Mucosa of stomach (tissue), 1 donor: ENCODE data around the gene ARPC1B.
A peak's percentile ranks its signal among the peaks of the same experiment; 100 is the strongest.
"Not testable (repeated sequence)": the region's sequence is repeated elsewhere in the genome, so short reads cannot be mapped to it uniquely, and the experiment has no call there.

Experiments used
- H3K27me3 ChIP-seq: one replicate; pipeline ENCODE4 v1.7.0; 2013; ENCODE audit warnings: mild to moderate bottlenecking, low read length; ENCODE audit not compliant: control insufficient read depth, insufficient read depth
- H3K36me3 ChIP-seq: one replicate; pipeline ENCODE4 v1.7.0; 2013; ENCODE audit warnings: low read length; ENCODE audit not compliant: control insufficient read depth, insufficient read depth
- H3K4me1 ChIP-seq: one replicate; pipeline ENCODE4 v1.7.0; 2013; ENCODE audit warnings: mild to moderate bottlenecking, low read length; ENCODE audit not compliant: control insufficient read depth, insufficient read depth
- H3K4me3 ChIP-seq: one replicate; pipeline ENCODE4 v1.7.0; 2013; ENCODE audit warnings: low read length
- H3K9ac ChIP-seq: one replicate; pipeline ENCODE4 v1.7.0; 2013; ENCODE audit warnings: mild to moderate bottlenecking, low read length, moderate library complexity
- H3K9me3 ChIP-seq: one replicate; pipeline ENCODE4 v1.7.0; 2013; ENCODE audit warnings: mild to moderate bottlenecking, low read length, moderate library complexity; ENCODE audit not compliant: control insufficient read depth
- donor health status: Pancreatic carcinoma.

Gene ARPC1B

GRCh38 chr7:99424932-99425730 lies 50.6 kb downstream of the ARPC1B start:
- no peak overlapping the region for H3K9ac ChIP-seq
- H3K36me3 ChIP-seq, result peaks cover 9% of the 10 kb centered on the region
- H3K9me3 ChIP-seq, result no peaks in the 10 kb centered on the region
- H3K4me3 ChIP-seq, result no peak overlapping the region
- H3K27me3 ChIP-seq, result no peaks in the 10 kb centered on the region
- H3K4me1 ChIP-seq, result no peaks in the 10 kb centered on the region

DNA sequence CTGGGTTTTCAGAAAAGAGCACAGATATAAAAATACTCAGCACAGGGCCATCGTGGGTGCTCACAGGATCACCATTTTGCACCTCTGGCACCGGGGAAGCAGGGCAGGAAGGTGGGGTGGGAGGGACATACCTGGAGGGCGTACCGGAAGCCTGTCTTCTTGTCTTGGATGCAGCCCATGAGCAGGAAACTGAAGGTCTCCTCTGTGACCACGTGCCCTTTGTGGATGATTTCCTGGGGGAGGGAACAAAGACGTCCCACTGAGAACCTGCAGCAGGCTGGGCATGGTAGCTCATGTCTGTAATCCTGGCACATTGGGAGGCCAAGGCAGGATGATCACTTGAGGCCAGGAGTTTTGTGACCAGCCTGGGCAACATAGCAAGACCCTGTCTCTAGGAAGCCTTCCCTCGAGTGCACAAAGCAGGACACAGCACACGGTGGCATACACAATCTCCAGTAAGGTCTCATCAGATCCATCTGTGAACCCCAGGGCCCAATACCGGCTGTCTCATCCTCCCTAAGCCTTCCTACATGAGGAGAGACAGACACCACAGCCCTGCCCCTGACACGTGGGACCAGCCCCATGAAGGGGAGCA lies 54.5 kb downstream of the ARPC1B start:
- Histone ChIP-seq H3K4me3 (no peak overlapping the region), H3K9ac (no peak overlapping the region), H3K9me3 (no peaks in the 10 kb centered on the region), H3K4me1 (no peaks in the 10 kb centered on the region), H3K36me3 (peaks cover 7% of the 10 kb centered on the region), H3K27me3 (no peaks in the 10 kb centered on the region)

DNA sequence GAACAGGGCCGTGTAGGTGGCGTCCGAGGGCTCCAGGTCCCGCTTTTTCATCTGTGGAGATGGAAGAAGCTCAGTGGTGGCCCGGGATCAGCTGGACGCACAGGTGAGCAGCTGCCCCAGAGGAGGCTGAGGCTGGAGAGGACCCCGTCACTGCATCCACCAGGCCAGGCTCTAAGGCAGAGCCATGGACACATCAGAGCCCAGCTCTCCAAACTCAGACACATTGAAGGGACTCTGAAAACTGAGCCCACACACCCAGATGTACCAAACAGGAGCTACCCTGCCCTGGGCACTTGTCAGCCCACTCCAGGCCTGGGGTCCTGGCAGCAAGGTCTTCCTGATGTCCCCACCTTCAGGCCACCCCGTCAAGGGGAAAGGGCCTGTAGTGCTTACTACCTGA lies 55.2 kb downstream of the ARPC1B start:
- H3K9ac ChIP-seq, result no peak overlapping the region
- H3K9me3 ChIP-seq, result no peaks in the 10 kb centered on the region
- peaks cover under 1% of the 10 kb centered on the region for H3K36me3 ChIP-seq
- no peak overlapping the region for H3K4me3 ChIP-seq
- H3K27me3 ChIP-seq, result no peaks in the 10 kb centered on the region
- H3K4me1 ChIP-seq, result no peaks in the 10 kb centered on the region

- not testable (repeated sequence) for H3K4me3 ChIP-seq, H3K4me1 ChIP-seq, H3K9ac ChIP-seq, H3K27me3 ChIP-seq, H3K36me3 ChIP-seq, H3K9me3 ChIP-seq
These were observed 57.4 kb downstream of the ARPC1B start for GRCh38 chr7:99431756-99432540.

GRCh38 chr7:99433158-99433557 lies 58.6 kb downstream of the ARPC1B start:
- H3K4me3 ChIP-seq, result no peak overlapping the region
- no peaks in the 10 kb centered on the region for H3K27me3 ChIP-seq
- no peaks in the 10 kb centered on the region for H3K9me3 ChIP-seq
- no peaks in the 10 kb centered on the region for H3K36me3 ChIP-seq
- H3K4me1 ChIP-seq, result no peaks in the 10 kb centered on the region
- H3K9ac ChIP-seq, result no peak overlapping the region

DNA sequence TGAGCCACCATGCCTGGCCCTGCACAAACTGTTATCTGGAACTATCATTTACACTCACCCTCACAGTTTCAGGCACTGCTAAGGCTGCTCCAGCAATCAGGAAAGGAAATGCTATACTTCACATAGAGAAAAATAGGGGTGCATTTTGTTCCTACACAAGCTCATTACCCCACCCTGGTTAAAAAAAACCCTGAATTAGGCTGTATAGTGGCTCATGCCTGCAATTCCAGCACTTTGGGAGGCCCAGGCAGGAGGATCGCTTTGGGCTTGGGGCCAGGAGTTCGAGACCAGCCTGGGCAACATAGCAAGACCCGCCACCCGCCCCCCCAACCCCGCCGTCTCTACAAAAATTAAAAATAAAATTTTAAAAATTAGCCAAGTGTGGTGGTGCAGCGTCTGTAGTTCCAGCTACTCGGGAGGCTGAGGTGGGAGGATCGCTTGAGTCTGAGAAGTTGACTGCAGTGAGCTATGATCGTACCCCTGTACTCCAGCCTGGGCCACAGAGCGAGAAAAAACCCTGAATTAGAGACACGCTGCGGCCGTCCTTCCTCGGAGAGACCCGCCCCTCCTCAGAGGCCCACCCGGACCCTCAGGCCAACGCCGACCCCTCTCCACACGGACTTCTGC lies 63.5 kb downstream of the ARPC1B start:
- Histone ChIP-seq H3K27me3 (no peaks in the 10 kb centered on the region), H3K4me1 (peaks cover 9% of the 10 kb centered on the region), H3K36me3 (no peaks in the 10 kb centered on the region), H3K9ac (peak overlapping the region; percentile 91), H3K4me3 (peak overlapping the region; percentile 83), H3K9me3 (no peaks in the 10 kb centered on the region)

DNA sequence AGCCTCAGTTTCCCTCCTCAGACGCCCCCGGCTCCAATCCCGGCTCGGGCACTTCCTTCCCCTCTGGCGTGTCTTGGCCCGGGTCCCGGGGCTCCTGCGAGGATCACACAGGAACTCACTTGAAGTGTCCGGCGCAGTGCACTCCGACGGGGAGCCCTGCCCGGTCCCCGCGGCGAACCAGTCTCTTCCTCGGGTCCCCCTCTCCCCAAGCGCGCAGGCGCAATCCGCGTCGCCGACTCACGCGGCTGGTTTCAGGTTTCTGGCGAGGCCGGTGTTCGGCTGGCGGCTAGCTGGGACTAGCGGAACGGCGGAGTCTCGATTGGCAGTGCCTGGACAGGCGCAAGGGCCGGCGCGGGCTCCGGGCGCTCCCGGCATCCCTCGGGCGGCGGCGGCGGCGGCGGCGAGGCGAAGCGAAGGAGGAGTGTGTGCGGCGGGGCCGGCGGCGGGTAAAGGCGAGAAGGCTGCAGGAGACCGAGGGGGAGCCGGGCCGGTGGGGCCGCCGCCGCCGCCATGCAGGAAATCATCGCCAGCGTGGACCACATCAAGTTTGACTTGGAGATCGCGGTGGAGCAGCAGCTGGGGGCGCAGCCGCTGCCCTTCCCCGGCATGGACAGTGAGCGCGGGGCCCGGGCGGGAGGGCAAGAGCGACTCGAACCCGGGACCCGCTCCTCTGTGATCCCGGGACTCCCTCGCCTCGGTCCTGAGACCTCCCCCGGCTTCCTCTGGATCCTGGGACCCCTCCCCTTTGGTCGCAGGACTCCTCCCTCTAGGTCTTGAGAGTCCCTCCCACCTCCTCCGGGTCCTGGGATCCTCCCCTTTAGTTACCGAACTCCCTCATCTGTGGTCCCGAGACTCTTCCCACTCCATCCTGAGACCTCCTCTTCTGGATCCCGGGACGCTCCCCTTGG lies 64.3 kb downstream of the ARPC1B start, which contains the start of the genes CPSF4 and PTCD1:
Gene CPSF4, plus strand, starts transcription at position 371 of the 908 bp plus-strand sequence. Its CDS starts 140 bp downstream, at position 511.
Gene PTCD1, minus strand, starts transcription at position 226 of the 908 bp plus-strand sequence. CDS start 3,556 bp downstream, outside the sequence.
- peak within 1 kb of the TSS; percentile 91 for H3K9ac ChIP-seq
- no peaks in the 10 kb centered on the region for H3K36me3 ChIP-seq
- H3K4me3 ChIP-seq, result peak within 1 kb of the TSS; percentile 83
- peaks cover 9% of the 10 kb centered on the region for H3K4me1 ChIP-seq
- no peaks in the 10 kb centered on the region for H3K27me3 ChIP-seq
- no peaks in the 10 kb centered on the region for H3K9me3 ChIP-seq

GRCh38 chr7:99440195-99440594 lies 65.7 kb downstream of the ARPC1B start:
- H3K27me3 ChIP-seq, result no peaks in the 10 kb centered on the region
- H3K36me3 ChIP-seq, result no peaks in the 10 kb centered on the region
- H3K4me3 ChIP-seq, result no peak overlapping the region
- H3K9ac ChIP-seq, result peak overlapping the region; percentile 91
- H3K9me3 ChIP-seq, result no peaks in the 10 kb centered on the region
- H3K4me1 ChIP-seq, result peaks cover 9% of the 10 kb centered on the region
